Transverse colon (tissue), 4 donors: ENCODE results near the gene ELAC1. TPM values are rescaled to one million over a fixed set of nuclear protein-coding genes. Genes with fewer than 3 reads are reported as not detected.

ENCODE experiments used
- DNase-seq: peaks from one replicate; pipeline ENCODE4 v3.0.0-alpha.2; 2019
- H3K27ac ChIP-seq, 4 donors: fragments of 200-600 bp; sonication (generic); 2 replicates each; pipeline ENCODE4 v1.5.1; 2016 to 2018; ENCODE audit warnings: inconsistent platforms in 4 of 4
- H3K27me3 ChIP-seq: fragments of 200-600 bp; sonication (generic); 2 replicates; pipeline ENCODE4 v1.5.1; 2017; ENCODE audit warnings: inconsistent platforms
- H3K36me3 ChIP-seq, 4 donors: fragments of 200-600 bp; sonication (generic); 2 replicates each; pipeline ENCODE4 v1.5.1; 2017 to 2019; ENCODE audit warnings: inconsistent platforms in 4 of 4
- H3K4me1 ChIP-seq, 4 donors: fragments of 200-600 bp; sonication (generic); 2 replicates each; pipeline ENCODE4 v1.5.1; 2017 to 2020; ENCODE audit warnings: inconsistent platforms in 4 of 4
- H3K4me3 ChIP-seq, 4 donors: fragments of 200-600 bp; sonication (generic); 1 replicate in 1 of 4; 2 replicates in 3 of 4; pipeline versions ENCODE4 v1.5.1 to v1.6.1; 2017 to 2019; ENCODE audit warnings: inconsistent platforms in 4 of 4
- H3K9me3 ChIP-seq, 2 donors: fragments of 200-600 bp; sonication (generic); 2 replicates each; pipeline ENCODE4 v1.5.1; 2017 to 2019; ENCODE audit warnings: inconsistent platforms in 2 of 2
- CTCF ChIP-seq, 5 experiments: fragments of 200-600 bp in 3 of 5; fragments of 450-650 bp in 2 of 5; sonication (generic) in 3 of 5; IDR thresholded peaks; 1 replicate in 2 of 5; 2 replicates in 3 of 5; pipeline ENCODE4 v1.5.1; 2016 to 2017; ENCODE audit warnings: antibody characterized with exemption in 5 of 5, inconsistent platforms in 3 of 5, mild to moderate bottlenecking in 2 of 5, moderate library complexity in 1 of 5
- EP300 ChIP-seq: sonication (generic); formaldehyde crosslinking; IDR thresholded peaks from one replicate; pipeline ENCODE4 v1.6.1; 2017; ENCODE audit warnings: antibody characterized with exemption, low read depth
- POLR2A ChIP-seq: fragments of 450-650 bp; IDR thresholded peaks from one replicate; pipeline ENCODE4 v1.6.1; 2016; ENCODE audit warnings: antibody characterized with exemption, mild to moderate bottlenecking, moderate library complexity
- POLR2AphosphoS5 ChIP-seq, 3 donors: sonication (generic); formaldehyde crosslinking; IDR thresholded peaks; one replicate each; pipeline ENCODE4 v1.6.1; 2016; ENCODE audit warnings: antibody characterized with exemption in 3 of 3
- WGBS, 2 donors: methylation state at CpG; one replicate each; pipeline ENCODE4 v1.1.5; 2018; ENCODE audit warnings: low coverage in 1 of 2; 5-methylcytosine and 5-hydroxymethylcytosine counted together
- in situ Hi-C, 4 donors: fragments of 200-750 bp; cut with MboI; loops; one replicate each; pipeline versions ENCODE4 v1.15.0 to v1.15.1; 2017; ENCODE audit warnings: low sequenced_read_pairs in 3 of 4, low pct_ligation_motif_present in 1 of 4, low pct_unique_long_range_greater_than_20kb in 1 of 4
- intact Hi-C: fragments of 100-400 bp; cut with DNase I; formaldehyde crosslinking; loops from one replicate; pipeline ENCODE4 v1.15.1; 2023; ENCODE audit warnings: low total_unique reads
- total RNA-seq, 4 donors: library from RNA; depleted of rRNA; stranded (reverse); fragments of >200 nt; gene quantifications; one replicate each; pipeline ENCODE4 v1.1.0, GENCODE V29; 2016

ELAC1 gene
- total RNA-seq, 4 donors from 2014 or later: 3.2 to 9.6 (median 6.4) TPM; not detected in 1

- no peaks in the 10 kb centered on the region for H3K9me3 ChIP-seq
- 89% methylated on average over 2 of the region's 2 CpGs for WGBS, 2 donors
- no peaks in the 10 kb centered on the region for H3K4me1 ChIP-seq
- H3K27ac ChIP-seq: no peak overlapping the region
- in situ Hi-C loops (no loop called here), intact Hi-C loops (no loop called here)
- H3K36me3 ChIP-seq: peaks cover 0 to 53% (median 17%) of the 10 kb centered on the region in 4 donors
- no peaks in the 10 kb centered on the region for H3K27me3 ChIP-seq
- TF ChIP-seq CTCF (IDR thresholded peaks at IDR 0.05) (no peak), POLR2A (no peak), POLR2AphosphoS5 (IDR thresholded peaks at IDR 0.05) (no peak), EP300 (no peak)
- no peak for DNase-seq
- H3K4me3 ChIP-seq: no peak overlapping the region
Observed at GRCh38 chr18:50928551-50928950, 39.3 kb upstream of the ELAC1 start.

DNA sequence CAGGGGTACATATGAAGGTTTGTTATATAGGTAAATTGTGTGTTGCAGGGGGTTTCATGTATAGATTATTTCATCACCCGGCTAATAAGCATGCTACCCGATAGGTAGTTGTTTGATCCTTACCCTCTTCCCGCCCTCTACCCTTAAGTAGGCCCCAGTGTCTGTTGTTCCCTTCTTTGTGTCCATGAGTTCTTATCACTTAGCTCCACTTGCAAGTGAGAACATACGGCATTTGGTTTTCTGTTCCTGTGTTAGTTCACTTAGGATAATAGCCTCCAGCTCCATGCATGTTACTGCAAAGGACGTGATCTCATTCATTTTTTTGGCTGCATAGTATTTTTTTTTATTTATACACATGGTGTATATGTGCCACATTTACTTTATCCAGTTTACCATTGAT is 34.2 kb upstream of the ELAC1 start:
- no peak for DNase-seq
- H3K4me1 ChIP-seq: no peaks in the 10 kb centered on the region
- H3K4me3 ChIP-seq: no peak overlapping the region
- 94 to 100% methylated on average over 5 of the region's 5 CpGs for WGBS, 2 donors
- H3K9me3 ChIP-seq: no peaks in the 10 kb centered on the region
- H3K36me3 ChIP-seq: peaks cover 0 to 23% (median 2%) of the 10 kb centered on the region in 4 donors
- in situ Hi-C loops: no loop called here
- no peak overlapping the region for H3K27ac ChIP-seq
- intact Hi-C loops: no loop called here
- TF ChIP-seq CTCF (IDR thresholded peaks at IDR 0.05): no peak
- H3K27me3 ChIP-seq: no peaks in the 10 kb centered on the region

DNA sequence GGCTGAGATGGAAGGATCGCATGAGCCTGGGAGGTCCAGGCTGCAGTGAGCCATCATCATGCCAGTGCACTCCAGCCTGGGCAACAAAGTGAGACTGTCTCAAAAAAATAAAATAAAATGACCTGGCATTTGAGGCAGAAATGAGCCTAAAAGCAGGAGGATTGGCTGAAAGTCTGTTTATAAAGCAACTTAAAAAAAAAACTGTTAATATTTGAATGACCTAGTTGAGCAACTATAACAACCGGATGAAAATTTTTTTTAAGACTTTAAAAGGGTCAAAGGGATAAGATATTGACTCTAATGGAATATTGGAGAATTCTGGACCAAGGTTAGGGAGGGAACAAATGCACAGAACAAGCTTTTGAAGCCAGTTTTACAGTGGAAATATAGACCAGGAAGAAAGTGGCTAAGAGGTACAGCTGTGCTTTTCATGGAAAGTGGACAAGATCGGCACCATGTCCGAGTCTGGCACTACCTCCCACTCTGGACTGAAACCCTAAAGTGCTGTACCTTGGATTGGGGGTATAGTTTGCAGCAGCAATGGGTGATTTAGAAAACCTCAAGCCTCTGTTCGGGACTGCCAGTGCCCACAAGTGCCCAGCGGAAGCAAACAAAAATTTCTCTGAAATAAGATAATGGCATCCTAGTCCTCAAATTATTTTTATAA is 33.2 kb upstream of the ELAC1 start:
- 90 to 95% methylated on average over 1 to 6 of the region's 6 CpGs for WGBS, 2 donors

GRCh38 chr18:50935493-50936191 is 32.2 kb upstream of the ELAC1 start:
- 82 to 93% methylated on average over 2 to 6 of the region's 6 CpGs for WGBS, 2 donors
- no peaks in the 10 kb centered on the region for H3K4me1 ChIP-seq
- TF ChIP-seq POLR2A (no peak), EP300 (no peak), POLR2AphosphoS5 (IDR thresholded peaks at IDR 0.05) (no peak), CTCF (IDR thresholded peaks at IDR 0.05) (no peak)
- H3K27me3 ChIP-seq: no peaks in the 10 kb centered on the region
- no peak overlapping the region for H3K4me3 ChIP-seq
- in situ Hi-C loops (no loop called here), intact Hi-C loops (no loop called here)
- DNase-seq: no peak
- H3K27ac ChIP-seq: no peak overlapping the region
- peaks cover 0 to 27% (median 3%) of the 10 kb centered on the region in 4 donors for H3K36me3 ChIP-seq
- H3K9me3 ChIP-seq: no peaks in the 10 kb centered on the region

More for the DNA sequence above, 33.2 kb upstream of the ELAC1 start:
- no peaks in the 10 kb centered on the region for H3K4me1 ChIP-seq
- in situ Hi-C loops: no loop called here
- no peak overlapping the region for H3K27ac ChIP-seq
- intact Hi-C loops: no loop called here
- peaks cover 0 to 23% (median 0%) of the 10 kb centered on the region in 4 donors for H3K36me3 ChIP-seq
- H3K9me3 ChIP-seq: no peaks in the 10 kb centered on the region
- no peaks in the 10 kb centered on the region for H3K27me3 ChIP-seq
- DNase-seq: no peak
- H3K4me3 ChIP-seq: no peak overlapping the region
- TF ChIP-seq EP300 (no peak), POLR2A (no peak), CTCF (IDR thresholded peaks at IDR 0.05) (no peak), POLR2AphosphoS5 (IDR thresholded peaks at IDR 0.05) (no peak)
